GM23338 (cell line): ENCODE measurements around the gene POLR2B. TPM values are rescaled to one million over a fixed set of nuclear protein-coding genes. Genes with fewer than 3 reads are reported as not detected.

ENCODE experiments used
- ATAC-seq: fragments of 200-7000 bp; cut with Tn5 transposase; 3 replicates; pipeline ENCODE4 v1.9.1; 2020
- DNase-seq: peaks from one replicate; pipeline ENCODE4 v3.0.0-alpha.2; 2015; ENCODE audit warnings: low spot score
- H2AFZ ChIP-seq: fragments of 200-600 bp; sonication (generic); 2 replicates; pipeline ENCODE4 v1.8.0; 2016; ENCODE audit warnings: antibody characterized with exemption, mild to moderate bottlenecking, moderate library complexity
- H3F3A ChIP-seq: fragments of 200-600 bp; sonication (generic); replicated peaks from 2 replicates; pipeline ENCODE4 v1.8.0; 2017; ENCODE audit warnings: antibody characterized with exemption, mixed run types, low read depth
- H3K27ac ChIP-seq: fragments of 200-600 bp; sonication (generic); 2 replicates; pipeline ENCODE4 v1.6.1; 2016; ENCODE audit warnings: low read depth
- H3K27me3 ChIP-seq: fragments of 200-600 bp; sonication (generic); 2 replicates; pipeline ENCODE4 v1.8.0; 2016; ENCODE audit warnings: mild to moderate bottlenecking, mixed run types, moderate library complexity; ENCODE audit not compliant: insufficient read depth
- H3K36me3 ChIP-seq: fragments of 200-600 bp; sonication (generic); 2 replicates; pipeline ENCODE4 v1.8.0; 2016; ENCODE audit warnings: mild to moderate bottlenecking; ENCODE audit not compliant: insufficient read depth
- H3K4me1 ChIP-seq: fragments of 200-600 bp; sonication (generic); 2 replicates; pipeline ENCODE4 v1.8.0; 2016; ENCODE audit warnings: mild to moderate bottlenecking, moderate library complexity; ENCODE audit not compliant: insufficient read depth
- H3K4me2 ChIP-seq: fragments of 200-600 bp; sonication (generic); 2 replicates; pipeline ENCODE4 v1.7.1; 2017; ENCODE audit warnings: mixed run types
- H3K4me3 ChIP-seq: fragments of 200-600 bp; sonication (generic); 2 replicates; pipeline ENCODE4 v1.6.1; 2016; ENCODE audit warnings: mixed run types
- H3K79me2 ChIP-seq: fragments of 200-600 bp; sonication (generic); replicated peaks from 2 replicates; pipeline ENCODE4 v1.8.0; 2017; ENCODE audit warnings: mild to moderate bottlenecking; ENCODE audit not compliant: insufficient read depth
- H3K9me2 ChIP-seq: fragments of 200-600 bp; sonication (generic); 2 replicates; pipeline ENCODE4 v1.8.0; 2017; ENCODE audit not compliant: insufficient read depth
- H4K20me1 ChIP-seq: fragments of 200-600 bp; sonication (generic); replicated peaks from 2 replicates; pipeline ENCODE4 v1.8.0; 2017; ENCODE audit warnings: mild to moderate bottlenecking; ENCODE audit not compliant: insufficient read depth
- H3K27ac Mint-ChIP-seq: 2 replicates; pipeline ENCODE4 v1.8.0; 2020; ENCODE audit warnings: inconsistent platforms, mild to moderate bottlenecking, moderate library complexity, mixed read lengths
- H3K27me3 Mint-ChIP-seq: 3 replicates; pipeline ENCODE4 v1.8.0; 2022; ENCODE audit warnings: low read depth, mild to moderate bottlenecking, moderate library complexity, mixed read lengths, inconsistent platforms; ENCODE audit not compliant: insufficient read depth, poor library complexity
- H3K36me3 Mint-ChIP-seq: 3 replicates; pipeline ENCODE4 v1.8.0; 2021; ENCODE audit warnings: low read depth, mild to moderate bottlenecking, inconsistent platforms, moderate library complexity, mixed read lengths
- H3K4me1 Mint-ChIP-seq: 3 replicates; pipeline ENCODE4 v1.8.0; 2020; ENCODE audit warnings: mild to moderate bottlenecking, inconsistent platforms, mixed read lengths
- H3K4me3 Mint-ChIP-seq: 3 replicates; pipeline ENCODE4 v1.8.0; 2021; ENCODE audit warnings: moderate library complexity, mild to moderate bottlenecking, inconsistent platforms, mixed read lengths
- H3K9me3 Mint-ChIP-seq: 3 replicates; pipeline ENCODE4 v1.8.0; 2020; ENCODE audit warnings: moderate library complexity, mild to moderate bottlenecking, inconsistent platforms, mixed read lengths
- CREB1 ChIP-seq: fragments of 250-450 bp; sonication (Bioruptor Pico); IDR thresholded peaks from 2 replicates; pipeline ENCODE4 v1.5.0; 2020; ENCODE audit warnings: low read depth, mild to moderate bottlenecking, moderate library complexity
- CTCF ChIP-seq, 2 experiments: fragments of 200-600 bp in 1 of 2; sonication (generic) in 1 of 2; conservative IDR thresholded peaks; 2 replicates each; pipeline versions ENCODE4 v1.5.1 to v1.6.1; 2016 to 2017; ENCODE audit warnings: antibody characterized with exemption in 2 of 2, low read depth in 2 of 2, mild to moderate bottlenecking in 2 of 2, moderate library complexity in 1 of 2
- ETS1 ChIP-seq: IDR thresholded peaks from 2 replicates; pipeline ENCODE4 v1.6.1; 2016; ENCODE audit warnings: antibody characterized with exemption
- EZH2phosphoT487 ChIP-seq: fragments of 200-600 bp; sonication (generic); IDR thresholded peaks from one replicate; pipeline ENCODE4 v1.8.1; 2018; ENCODE audit warnings: antibody characterized with exemption; ENCODE audit not compliant: unreplicated experiment
- JUNB ChIP-seq: IDR thresholded peaks from one replicate; pipeline ENCODE4 v1.6.1; 2016; ENCODE audit warnings: antibody characterized with exemption; ENCODE audit not compliant: unreplicated experiment
- NANOG ChIP-seq: IDR thresholded peaks from 2 replicates; pipeline ENCODE4 v1.6.1; 2016; ENCODE audit warnings: antibody characterized with exemption, borderline replicate concordance
- POLR2AphosphoS5 ChIP-seq: IDR thresholded peaks from 2 replicates; pipeline ENCODE4 v1.6.1; 2016; ENCODE audit warnings: antibody characterized with exemption, low read depth
- REST ChIP-seq: IDR thresholded peaks from one replicate; pipeline ENCODE4 v1.6.1; 2018; ENCODE audit warnings: antibody characterized with exemption; ENCODE audit not compliant: unreplicated experiment
- STAT1 ChIP-seq: IDR thresholded peaks from one replicate; pipeline ENCODE4 v1.6.1; 2016; ENCODE audit warnings: antibody characterized with exemption; ENCODE audit not compliant: unreplicated experiment
- ZNF114 ChIP-seq: fragments of 250-450 bp; sonication (Bioruptor Pico); IDR thresholded peaks from 2 replicates; pipeline ENCODE4 v1.5.0; 2020; ENCODE audit warnings: mild to moderate bottlenecking, moderate library complexity
- ZNF331 ChIP-seq: fragments of 250-450 bp; sonication (Bioruptor Pico); IDR thresholded peaks from 2 replicates; pipeline ENCODE4 v1.5.0; 2020; ENCODE audit warnings: low read depth, mild to moderate bottlenecking, moderate library complexity
- long read RNA-seq: library from polyadenylated mRNA; unstranded; transcript quantifications from one replicate; pipeline ENCODE4 v2.0.0, GENCODE V29; 2020; ENCODE audit not compliant: unreplicated experiment
- polyA plus RNA-seq: library from polyadenylated mRNA; unstranded; fragments of >200 nt; fragmentation: Nextera tagmentation; extraction: Ambion mirVana; gene quantifications from 2 replicates; pipeline ENCODE4 v1.2.1, GENCODE V29; 2016
- total RNA-seq: library from RNA; depleted of rRNA; stranded (reverse); fragments of >200 nt; shearing (Covaris generic); gene quantifications from 2 replicates; pipeline ENCODE4 v1.2.3, GENCODE V29; 2014; rRNA removed

POLR2B gene
- 143 and 165 TPM in 2 replicates for total RNA-seq
- 51.9 and 56.5 TPM in 2 replicates for polyA plus RNA-seq
- long read RNA-seq, transcript POLR2B-201 (25 exons, 3,748 nt) = major isoform, 8 of 41 reads
- long read RNA-seq, partial matches to known transcripts = 31 of 41 reads
- long read RNA-seq, other reads (novel, unspliced or antisense) = 2 of 41 reads

GRCh38 chr4:56978750-56979303 lies at the start of gene POLR2B:
POLR2B (plus strand) TSS chr4:56978896; CDS start chr4:56978986, 90 bp downstream.
- Histone ChIP-seq H3K27me3 (no peaks in the 10 kb centered on the region), H3K79me2 (peaks cover 84% of the 10 kb centered on the region), H3K36me3 (peaks cover 8% of the 10 kb centered on the region; the same call in 1 of the 2 replicates), H3K4me1 (0 out of 2 replicates have a peak, but pooled peaks cover 3% of the 10 kb centered on the region), H4K20me1 (peaks cover 49% of the 10 kb centered on the region), H2AFZ (no peak within 1 kb of the TSS; the same call in 1 of the 2 replicates), H3K9me2 (no peaks in the 10 kb centered on the region), H3K27ac (peak within 1 kb of the TSS; percentile 96), H3K4me3 (peak within 1 kb of the TSS; percentile 95), H3K4me2 (peak within 1 kb of the TSS; percentile 94), H3F3A (no peaks in the 10 kb centered on the region)
- H3K36me3 Mint-ChIP-seq = peaks cover 15% of the 10 kb centered on the region
- peaks cover 9% of the 10 kb centered on the region for H3K4me1 Mint-ChIP-seq
- H3K27ac Mint-ChIP-seq = peak within 1 kb of the TSS; percentile 99
- ATAC-seq (peak; percentile 68), DNase-seq (peak; percentile 99)
- peak within 1 kb of the TSS; percentile 100 for H3K4me3 Mint-ChIP-seq
- TF ChIP-seq POLR2AphosphoS5 (peak; percentile 95), ZNF331 (CRISPR knock-in tag) (no peak), ETS1 (peak; percentile 77), CREB1 (CRISPR knock-in tag) (peak; percentile 80)
- peaks cover 12% of the 10 kb centered on the region for H3K27me3 Mint-ChIP-seq
- no peaks in the 10 kb centered on the region for H3K9me3 Mint-ChIP-seq

GRCh38 chr4:56930638-56931037 lies 48.1 kb upstream of the POLR2B start:
- Mint-ChIP-seq H3K36me3 (peaks cover 46% of the 10 kb centered on the region), H3K9me3 (no peaks in the 10 kb centered on the region; the same call in 2 of the 3 replicates)
- H4K20me1 ChIP-seq = peaks cover 7% of the 10 kb centered on the region
- TF ChIP-seq ETS1 = no peak
- TF ChIP-seq ZNF331 (CRISPR knock-in tag) = no peak
- TF ChIP-seq ZNF114 (CRISPR knock-in tag) = no peak
- no peak for TF ChIP-seq NANOG
- no peak for TF ChIP-seq CTCF (conservative IDR thresholded peaks at IDR 0.05; ENCODE audit: low read depth in 2 of 2)
- no peak for TF ChIP-seq CREB1 (CRISPR knock-in tag)
- no peak for TF ChIP-seq JUNB
- no peak for TF ChIP-seq STAT1
- TF ChIP-seq EZH2phosphoT487 = no peak
- no peak for TF ChIP-seq REST

More at GRCh38 chr4:56930638-56931037, 48.1 kb upstream of the POLR2B start:
- no peaks in the 10 kb centered on the region for H3K27me3 ChIP-seq
- no peaks in the 10 kb centered on the region for H3K4me1 ChIP-seq
- H3K36me3 ChIP-seq = peaks cover 5% of the 10 kb centered on the region; the same call in 1 of the 2 replicates
- ATAC-seq = no peak
- peaks cover 14% of the 10 kb centered on the region for H3K79me2 ChIP-seq
- H3K9me2 ChIP-seq = no peaks in the 10 kb centered on the region
- H3F3A ChIP-seq = no peaks in the 10 kb centered on the region
- no peak overlapping the region for H3K4me3 ChIP-seq
- DNase-seq = no peak
- H3K27ac Mint-ChIP-seq = no peak overlapping the region
- no peak overlapping the region for H3K27ac ChIP-seq
- no peak overlapping the region for H3K4me2 ChIP-seq
- H3K4me1 Mint-ChIP-seq = no peaks in the 10 kb centered on the region
- peaks cover 3% of the 10 kb centered on the region for H3K27me3 Mint-ChIP-seq
- H2AFZ ChIP-seq = no peak overlapping the region
- no peak overlapping the region for H3K4me3 Mint-ChIP-seq
